HG02938 (cell line): ENCODE results near the gene UBAP2.

Experiments used
- ATAC-seq: cut with Tn5 transposase; IDR thresholded peaks from one replicate; pipeline ENCODE4 v1.9.1; 2021; ENCODE audit warnings: mild to moderate bottlenecking, moderate library complexity; ENCODE audit not compliant: unreplicated experiment

The UBAP2 gene

GRCh38 chr9:33924978-33925797 lies 123.5 kb downstream of the UBAP2 start:
- ATAC-seq, result no peak

GRCh38 chr9:33923998-33924701 lies 124.5 kb downstream of the UBAP2 start:
- no peak for ATAC-seq

GRCh38 chr9:33923079-33923478 lies 125.6 kb downstream of the UBAP2 start:
- ATAC-seq, result no peak

GRCh38 chr9:33921967-33922895 lies 126.5 kb downstream of the UBAP2 start:
- no peak for ATAC-seq

- ATAC-seq, result no peak
These were observed 129.3 kb downstream of the UBAP2 start for GRCh38 chr9:33919276-33919897.

- ATAC-seq, result no peak
These were observed 131.7 kb downstream of the UBAP2 start for GRCh38 chr9:33917036-33917435.

- ATAC-seq, result no peak
These were observed 133.6 kb downstream of the UBAP2 start for GRCh38 chr9:33914887-33915628.

GRCh38 chr9:33913541-33913940 lies 135.1 kb downstream of the UBAP2 start:
- no peak for ATAC-seq

- ATAC-seq, result no peak
These were observed 139.9 kb downstream of the UBAP2 start for GRCh38 chr9:33908749-33909148.

- ATAC-seq, result no peak
These were observed 140.6 kb downstream of the UBAP2 start for GRCh38 chr9:33908114-33908513.

- ATAC-seq, result no peak
These were observed 141.3 kb downstream of the UBAP2 start for GRCh38 chr9:33907347-33907746.

- no peak for ATAC-seq
These were observed 141.9 kb downstream of the UBAP2 start for GRCh38 chr9:33906769-33907168.

GRCh38 chr9:33905137-33905536 lies 143.6 kb downstream of the UBAP2 start:
- no peak for ATAC-seq

GRCh38 chr9:33903157-33903780 lies 145.4 kb downstream of the UBAP2 start:
- no peak for ATAC-seq

- no peak for ATAC-seq
These were observed 154.4 kb downstream of the UBAP2 start for GRCh38 chr9:33894316-33894715.

- no peak for ATAC-seq
These were observed 154.8 kb downstream of the UBAP2 start for GRCh38 chr9:33893861-33894260.

- ATAC-seq, result no peak
These were observed 162.7 kb downstream of the UBAP2 start for GRCh38 chr9:33885948-33886347.

- ATAC-seq, result no peak
These were observed 163.6 kb downstream of the UBAP2 start for GRCh38 chr9:33884856-33885701.

GRCh38 chr9:33881635-33882034 lies 167.1 kb downstream of the UBAP2 start:
- no peak for ATAC-seq
